22Rv1 (cell line): ENCODE data around the gene NFKBIZ.
"Not testable (repeated sequence)": the region's sequence is repeated elsewhere in the genome, so short reads cannot be mapped to it uniquely, and the experiment has no call there.

ENCODE experiments used
- H3K27ac ChIP-seq: fragments of 450-650 bp; 2 replicates; pipeline ENCODE4 v1.5.1; 2017
- ZFX ChIP-seq: fragments of 450-650 bp; IDR thresholded peaks from 2 replicates; pipeline ENCODE4 v1.6.1; 2017; ENCODE audit warnings: antibody characterized with exemption, borderline replicate concordance
- TF ChIP-seq, protein P1 (sequence below): fragments of 450-650 bp; IDR thresholded peaks from 2 replicates; pipeline ENCODE4 v1.5.1; 2017; ENCODE audit warnings: mild to moderate bottlenecking

NFKBIZ gene

DNA sequence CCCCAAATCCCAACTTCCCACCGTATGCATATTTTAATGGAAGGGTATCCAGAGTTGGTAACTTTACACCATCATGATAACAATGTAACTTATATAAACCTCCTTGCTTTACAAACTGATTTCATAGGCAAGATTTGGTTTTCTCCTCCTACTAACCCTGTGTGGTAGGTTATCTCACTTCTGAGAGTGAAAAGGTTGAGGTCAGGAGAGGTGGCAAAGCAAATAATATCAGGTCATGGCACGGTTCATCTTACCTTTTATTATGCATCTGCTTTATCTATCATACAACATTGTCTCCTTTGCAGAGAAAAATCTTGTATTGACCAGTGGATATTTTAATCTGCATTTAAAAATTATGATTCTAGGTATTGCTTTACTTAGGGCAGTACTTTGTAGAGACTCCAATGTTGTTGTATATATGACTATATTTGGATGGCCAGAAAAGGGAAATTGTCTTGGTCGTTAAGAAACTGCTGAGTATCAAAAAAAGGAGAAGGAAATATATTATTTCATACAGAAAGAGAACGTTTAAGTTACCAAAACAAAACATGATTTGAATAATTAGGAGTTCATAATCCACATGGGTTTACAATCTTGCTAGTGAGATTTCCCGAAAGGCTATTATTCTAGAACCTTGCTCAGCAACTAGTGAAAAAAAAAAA is 30.4 kb downstream of the NFKBIZ start:
- no peak for TF ChIP-seq ZFX
- TF ChIP-seq, protein P1, sequence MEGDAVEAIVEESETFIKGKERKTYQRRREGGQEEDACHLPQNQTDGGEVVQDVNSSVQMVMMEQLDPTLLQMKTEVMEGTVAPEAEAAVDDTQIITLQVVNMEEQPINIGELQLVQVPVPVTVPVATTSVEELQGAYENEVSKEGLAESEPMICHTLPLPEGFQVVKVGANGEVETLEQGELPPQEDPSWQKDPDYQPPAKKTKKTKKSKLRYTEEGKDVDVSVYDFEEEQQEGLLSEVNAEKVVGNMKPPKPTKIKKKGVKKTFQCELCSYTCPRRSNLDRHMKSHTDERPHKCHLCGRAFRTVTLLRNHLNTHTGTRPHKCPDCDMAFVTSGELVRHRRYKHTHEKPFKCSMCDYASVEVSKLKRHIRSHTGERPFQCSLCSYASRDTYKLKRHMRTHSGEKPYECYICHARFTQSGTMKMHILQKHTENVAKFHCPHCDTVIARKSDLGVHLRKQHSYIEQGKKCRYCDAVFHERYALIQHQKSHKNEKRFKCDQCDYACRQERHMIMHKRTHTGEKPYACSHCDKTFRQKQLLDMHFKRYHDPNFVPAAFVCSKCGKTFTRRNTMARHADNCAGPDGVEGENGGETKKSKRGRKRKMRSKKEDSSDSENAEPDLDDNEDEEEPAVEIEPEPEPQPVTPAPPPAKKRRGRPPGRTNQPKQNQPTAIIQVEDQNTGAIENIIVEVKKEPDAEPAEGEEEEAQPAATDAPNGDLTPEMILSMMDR, result no peak
- H3K27ac ChIP-seq, result peak overlapping the region; percentile 56

DNA sequence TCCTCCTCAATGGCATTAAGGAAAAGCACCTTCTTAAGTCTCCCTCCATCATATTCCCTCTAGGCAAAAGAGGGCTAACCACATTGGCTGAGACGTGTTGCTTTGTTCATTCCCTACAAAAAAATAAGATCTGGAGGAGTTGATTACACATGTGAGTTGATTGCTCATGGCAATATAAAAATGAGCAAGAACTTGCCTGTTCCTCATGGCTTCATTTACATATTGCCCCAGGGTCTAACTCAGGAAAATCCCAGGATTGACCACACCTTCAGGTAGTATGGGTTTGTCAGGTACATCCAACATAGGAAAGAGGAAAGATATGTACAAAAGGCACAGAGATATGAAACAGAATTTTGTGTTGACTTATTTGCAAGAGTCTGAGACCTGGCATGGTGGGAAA is 35.5 kb downstream of the NFKBIZ start:
- TF ChIP-seq ZFX, result no peak
- TF ChIP-seq, protein P1, result no peak
- H3K27ac ChIP-seq, result no peak overlapping the region

DNA sequence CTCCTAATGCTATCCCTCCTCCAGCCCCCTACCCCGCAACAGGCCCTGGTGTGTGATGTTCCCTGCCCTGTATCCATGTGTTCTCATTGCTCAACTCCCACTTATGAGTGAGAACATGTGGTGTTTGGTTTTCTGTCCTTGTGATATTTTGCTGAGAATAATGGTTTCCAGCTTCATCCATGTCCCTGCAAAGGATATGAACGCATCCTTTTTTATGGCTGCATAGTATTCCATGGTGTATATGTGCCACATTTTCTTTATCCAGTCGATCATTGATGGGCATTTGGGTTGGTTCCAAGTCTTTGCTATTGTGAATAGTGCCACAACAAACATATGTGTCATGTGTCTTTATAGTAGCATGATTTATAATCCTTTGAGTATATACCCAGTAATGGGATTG is 36.3 kb downstream of the NFKBIZ start:
- not testable (repeated sequence) for H3K27ac ChIP-seq

DNA sequence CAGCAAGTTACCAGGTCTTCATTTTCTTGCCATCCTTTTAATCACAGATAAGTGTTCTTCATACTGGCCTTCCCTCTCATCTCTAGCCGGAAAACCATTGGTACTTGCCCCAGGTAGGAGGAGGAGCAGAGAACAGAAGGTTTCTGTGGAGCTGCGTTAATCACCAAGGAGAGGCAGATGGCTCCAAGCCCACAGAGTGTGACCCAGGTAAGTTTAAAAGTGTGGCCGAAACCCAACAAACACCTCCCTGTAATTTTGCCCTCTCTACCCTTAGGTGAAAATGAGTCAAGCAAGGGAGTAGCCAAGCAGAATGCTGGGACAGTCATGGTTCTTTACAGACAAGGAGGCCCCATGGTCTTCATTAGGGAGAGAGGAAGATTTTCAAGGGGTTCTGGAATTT is 37.3 kb downstream of the NFKBIZ start:
- no peak for TF ChIP-seq ZFX
- TF ChIP-seq, protein P1, result no peak
- H3K27ac ChIP-seq, result no peak overlapping the region

DNA sequence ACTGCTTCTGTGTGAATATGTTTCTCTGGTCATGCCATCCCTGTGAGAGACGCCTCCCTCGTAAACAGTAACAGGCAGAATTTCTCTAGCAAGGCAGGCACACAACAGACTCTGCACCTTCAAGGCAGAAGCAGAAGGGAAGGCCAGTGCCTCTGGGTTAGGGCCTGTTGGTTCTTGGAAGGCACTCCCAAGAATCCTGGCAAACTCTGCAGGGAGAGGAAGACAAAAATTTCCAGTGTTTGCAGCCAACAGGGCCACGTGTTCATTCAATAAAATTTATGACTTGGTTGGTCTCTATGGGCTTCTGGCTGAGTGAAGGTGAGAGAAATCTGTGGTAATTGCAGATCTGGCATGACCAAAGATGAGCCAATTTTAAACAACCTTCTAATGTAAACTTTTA is 39.3 kb downstream of the NFKBIZ start:
- H3K27ac ChIP-seq, result no peak overlapping the region
- TF ChIP-seq ZFX, result no peak
- TF ChIP-seq, protein P1, result no peak

DNA sequence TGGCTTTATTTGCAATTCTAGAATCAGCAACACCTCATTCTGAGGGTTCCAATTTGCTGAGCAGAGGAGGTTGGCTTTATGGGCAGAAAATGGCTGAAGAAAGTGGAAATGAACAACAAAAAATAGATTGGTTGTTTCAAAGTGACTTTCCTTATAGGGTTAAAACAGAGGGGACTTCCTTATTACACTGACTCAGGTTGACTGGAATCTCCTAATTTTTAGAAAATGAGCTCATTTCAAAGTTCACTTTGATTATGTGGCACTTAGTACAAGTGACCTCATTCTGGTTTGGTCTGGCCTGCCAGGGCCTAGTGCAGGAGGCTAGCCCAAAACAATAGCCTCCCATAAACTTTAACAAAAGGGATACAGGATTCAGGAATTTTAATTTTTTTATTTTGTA is 41.4 kb downstream of the NFKBIZ start:
- no peak overlapping the region for H3K27ac ChIP-seq
- TF ChIP-seq, protein P1, result no peak
- TF ChIP-seq ZFX, result no peak

DNA sequence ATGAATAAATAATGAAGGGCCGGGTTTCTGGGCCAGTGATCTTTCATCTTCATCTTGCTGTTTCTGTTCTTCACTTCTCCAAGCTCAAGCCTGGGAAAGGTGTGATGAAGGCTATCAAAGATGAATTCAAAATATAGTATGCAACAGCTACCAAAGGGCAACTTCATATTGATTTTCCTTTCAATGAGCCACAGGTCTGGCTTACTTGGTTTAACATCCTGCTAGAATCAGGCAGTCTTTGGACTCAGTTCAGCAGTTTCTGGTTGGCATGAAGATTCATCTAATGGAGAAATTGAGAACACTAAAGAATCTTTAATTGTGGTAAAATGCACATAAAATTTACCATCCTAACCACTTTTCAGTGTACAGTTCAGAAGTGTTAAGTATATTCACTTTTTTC is 43.3 kb downstream of the NFKBIZ start:
- H3K27ac ChIP-seq, result no peak overlapping the region
- TF ChIP-seq, protein P1, result no peak
- no peak for TF ChIP-seq ZFX
